Trophoblast cell (in vitro differentiated cells and primary cell): ENCODE results near the gene KRTAP4-9.

Experiments used
- DNase-seq, 2 donors: peaks; one replicate each; pipeline ENCODE4 v3.0.0-alpha.2; 2016
- H2AFZ ChIP-seq: 2 replicates; pipeline ENCODE4 v1.6.1; 2013; ENCODE audit warnings: low read length, moderate library complexity, mild to moderate bottlenecking; ENCODE audit not compliant: insufficient read depth, poor library complexity
- H2AK5ac ChIP-seq: 2 replicates; pipeline ENCODE4 v1.6.1; 2013; ENCODE audit warnings: mild to moderate bottlenecking, low read length
- H2BK120ac ChIP-seq: 2 replicates; pipeline ENCODE4 v1.6.1; 2013; ENCODE audit warnings: low read length, mild to moderate bottlenecking, moderate library complexity; ENCODE audit not compliant: insufficient read depth, poor library complexity
- H2BK12ac ChIP-seq: 2 replicates; pipeline ENCODE4 v1.6.1; 2013; ENCODE audit warnings: mild to moderate bottlenecking, low read length, moderate library complexity
- H2BK5ac ChIP-seq: 2 replicates; pipeline ENCODE4 v1.6.1; 2013; ENCODE audit warnings: low read length, low read depth, moderate library complexity, mild to moderate bottlenecking; ENCODE audit not compliant: poor library complexity
- H3K14ac ChIP-seq: 2 replicates; pipeline ENCODE4 v1.6.1; 2013; ENCODE audit warnings: mild to moderate bottlenecking, low read length
- H3K18ac ChIP-seq: 2 replicates; pipeline ENCODE4 v1.6.1; 2013; ENCODE audit warnings: mild to moderate bottlenecking, low read length
- H3K23ac ChIP-seq: 2 replicates; pipeline ENCODE4 v1.6.1; 2013; ENCODE audit warnings: low read length
- H3K27ac ChIP-seq: 2 replicates; pipeline ENCODE4 v1.5.1; 2013; ENCODE audit warnings: low read depth, mild to moderate bottlenecking, inconsistent platforms, low read length, moderate library complexity
- H3K27me3 ChIP-seq: 2 replicates; pipeline ENCODE4 v1.6.1; 2013; ENCODE audit warnings: inconsistent platforms, mild to moderate bottlenecking, low read length, moderate library complexity; ENCODE audit not compliant: insufficient read depth
- H3K36me3 ChIP-seq, 2 experiments: 1 replicate in 1 of 2; 2 replicates in 1 of 2; pipeline ENCODE4 v1.6.1; 2013; ENCODE audit warnings: low read length in 2 of 2, mild to moderate bottlenecking in 2 of 2, moderate library complexity in 1 of 2; ENCODE audit not compliant: insufficient read depth in 2 of 2, control insufficient read depth in 1 of 2
- H3K4ac ChIP-seq: 2 replicates; pipeline ENCODE4 v1.6.1; 2013; ENCODE audit warnings: low read depth, mild to moderate bottlenecking, low read length, moderate library complexity
- H3K4me1 ChIP-seq, 2 experiments: 1 replicate in 1 of 2; 2 replicates in 1 of 2; pipeline ENCODE4 v1.6.1; 2013; ENCODE audit warnings: low read length in 2 of 2, mild to moderate bottlenecking in 2 of 2, moderate library complexity in 1 of 2; ENCODE audit not compliant: insufficient read depth in 2 of 2, control insufficient read depth in 1 of 2
- H3K4me2 ChIP-seq: 2 replicates; pipeline ENCODE4 v1.6.1; 2013; ENCODE audit warnings: inconsistent platforms, mild to moderate bottlenecking, low read length, moderate library complexity
- H3K4me3 ChIP-seq: 2 replicates; pipeline ENCODE4 v1.5.1; 2013; ENCODE audit warnings: mild to moderate bottlenecking, low read depth, low read length, inconsistent platforms
- H3K79me1 ChIP-seq: one replicate; pipeline ENCODE4 v1.6.1; 2013; ENCODE audit warnings: low read length
- H3K79me2 ChIP-seq: 2 replicates; pipeline ENCODE4 v1.6.1; 2013; ENCODE audit warnings: low read length, mild to moderate bottlenecking; ENCODE audit not compliant: control insufficient read depth, insufficient read depth, poor library complexity
- H3K9ac ChIP-seq: 2 replicates; pipeline ENCODE4 v1.6.1; 2013; ENCODE audit warnings: mild to moderate bottlenecking, low read length
- H3K9me3 ChIP-seq: 2 replicates; pipeline ENCODE4 v1.6.1; 2013; ENCODE audit warnings: low read depth, mild to moderate bottlenecking, control low read depth, inconsistent platforms, low read length; ENCODE audit not compliant: insufficient read depth
- H4K12ac ChIP-seq: 2 replicates; pipeline ENCODE4 v1.6.1; 2013; ENCODE audit warnings: low read depth, mild to moderate bottlenecking, low read length, moderate library complexity
- H4K8ac ChIP-seq: 2 replicates; pipeline ENCODE4 v1.6.1; 2013; ENCODE audit warnings: low read depth, mild to moderate bottlenecking, low read length, moderate library complexity
- H4K91ac ChIP-seq: one replicate; pipeline ENCODE4 v1.6.1; 2013; ENCODE audit warnings: low read depth, mild to moderate bottlenecking, low read length, moderate library complexity
- whole genome bisulfite sequencing: extraction: QIAGEN DNeasy Blood & Tissue Kit; methylation state at CpG from one replicate; pipeline ENCODE4 v1.1.7; 2013; ENCODE audit warnings: missing lambda C conversion rate; ENCODE audit not compliant: insufficient read length, insufficient coverage; ENCODE audit errors: extremely low coverage; 5-methylcytosine and 5-hydroxymethylcytosine counted together

The KRTAP4-9 gene

GRCh38 chr17:41125064-41125463, 19.9 kb downstream of the KRTAP4-9 start:
- Histone ChIP-seq H3K4ac (no peak overlapping the region), H3K4me3 (no peak overlapping the region)
- no CpG with 5 or more reads among the region's 2 CpGs for WGBS

GRCh38 chr17:41126412-41126811, 21.2 kb downstream of the KRTAP4-9 start:
- Histone ChIP-seq H3K18ac (no peak overlapping the region), H2BK5ac (no peak overlapping the region), H2AK5ac (no peak overlapping the region), H4K8ac (no peak overlapping the region), H3K4me2 (no peak overlapping the region), H3K4me1 (no peaks in the 10 kb centered on the region), H4K91ac (no peak overlapping the region), H3K14ac (no peak overlapping the region), H3K4ac (no peak overlapping the region), H3K27ac (no peak overlapping the region), H3K79me1 (no peaks in the 10 kb centered on the region), H2AFZ (no peak overlapping the region), H3K36me3 (no peaks in the 10 kb centered on the region), H3K9ac (no peak overlapping the region), H4K12ac (no peak overlapping the region), H2BK120ac (no peak overlapping the region), H3K4me3 (no peak overlapping the region), H3K27me3 (no peaks in the 10 kb centered on the region), H3K9me3 (no peaks in the 10 kb centered on the region), H3K23ac (no peak overlapping the region), H3K79me2 (no peaks in the 10 kb centered on the region), H2BK12ac (no peak overlapping the region)
- no peak for DNase-seq
- no CpG with 5 or more reads among the region's 3 CpGs for WGBS

More at GRCh38 chr17:41125064-41125463, 19.9 kb downstream of the KRTAP4-9 start:
- Histone ChIP-seq H3K79me1 (no peaks in the 10 kb centered on the region), H3K9ac (no peak overlapping the region), H3K23ac (no peak overlapping the region), H3K18ac (no peak overlapping the region), H3K36me3 (no peaks in the 10 kb centered on the region), H3K4me1 (no peaks in the 10 kb centered on the region), H3K4me2 (no peak overlapping the region), H2BK12ac (no peak overlapping the region), H3K27ac (no peak overlapping the region), H3K79me2 (no peaks in the 10 kb centered on the region), H3K27me3 (no peaks in the 10 kb centered on the region), H2AFZ (no peak overlapping the region), H4K12ac (no peak overlapping the region), H4K91ac (no peak overlapping the region), H4K8ac (no peak overlapping the region), H2BK5ac (no peak overlapping the region), H2AK5ac (no peak overlapping the region), H2BK120ac (no peak overlapping the region), H3K9me3 (no peaks in the 10 kb centered on the region), H3K14ac (no peak overlapping the region)
- peak in 1 of 2 donors; percentile 53 for DNase-seq

- H3K18ac ChIP-seq = no peak overlapping the region
- H3K27ac ChIP-seq = no peak overlapping the region
- H3K4me2 ChIP-seq = no peak overlapping the region
- no CpG with 5 or more reads among the region's 1 CpG for WGBS
- H3K14ac ChIP-seq = no peak overlapping the region
- no peak overlapping the region for H3K23ac ChIP-seq
- no peaks in the 10 kb centered on the region for H3K9me3 ChIP-seq
- no peak overlapping the region for H3K4me3 ChIP-seq
- H2BK120ac ChIP-seq = no peak overlapping the region
- H3K9ac ChIP-seq = no peak overlapping the region
- no peak overlapping the region for H4K8ac ChIP-seq
- H4K91ac ChIP-seq = no peak overlapping the region
- no peak overlapping the region for H3K4ac ChIP-seq
- no peaks in the 10 kb centered on the region for H3K4me1 ChIP-seq
- DNase-seq = no peak
- H3K79me2 ChIP-seq = no peaks in the 10 kb centered on the region
- H2BK12ac ChIP-seq = no peak overlapping the region
- no peak overlapping the region for H2BK5ac ChIP-seq
- H2AFZ ChIP-seq = no peak overlapping the region
- H2AK5ac ChIP-seq = no peak overlapping the region
- no peaks in the 10 kb centered on the region for H3K27me3 ChIP-seq
- H3K36me3 ChIP-seq = no peaks in the 10 kb centered on the region
- H3K79me1 ChIP-seq = no peaks in the 10 kb centered on the region
- no peak overlapping the region for H4K12ac ChIP-seq
These were observed 22.2 kb downstream of the KRTAP4-9 start for GRCh38 chr17:41127371-41127770.

GRCh38 chr17:41131979-41132378, 26.8 kb downstream of the KRTAP4-9 start:
- Histone ChIP-seq H3K4me2 (no peak overlapping the region), H3K14ac (no peak overlapping the region), H4K91ac (no peak overlapping the region), H2AFZ (no peak overlapping the region), H2BK120ac (no peak overlapping the region), H3K23ac (no peak overlapping the region), H3K4me1 (no peaks in the 10 kb centered on the region), H3K79me2 (no peaks in the 10 kb centered on the region), H3K18ac (no peak overlapping the region), H3K4me3 (no peak overlapping the region), H2AK5ac (no peak overlapping the region), H2BK12ac (no peak overlapping the region), H4K8ac (no peak overlapping the region), H3K9me3 (no peaks in the 10 kb centered on the region), H3K27ac (no peak overlapping the region), H3K27me3 (no peaks in the 10 kb centered on the region), H4K12ac (no peak overlapping the region), H3K9ac (no peak overlapping the region), H3K4ac (no peak overlapping the region), H2BK5ac (no peak overlapping the region), H3K36me3 (no peaks in the 10 kb centered on the region), H3K79me1 (no peaks in the 10 kb centered on the region)
- no CpG with 5 or more reads among the region's 3 CpGs for WGBS
- DNase-seq = peak in 1 of 2 donors; percentile 73
